Superior temporal gyrus (tissue), 1 donor: Measurements from ENCODE around the gene GPR132.
"Not testable (repeated sequence)": the region's sequence is repeated elsewhere in the genome, so short reads cannot be mapped to it uniquely, and the experiment has no call there.

Experiments
- DNase-seq: peaks from one replicate; pipeline ENCODE4 v3.0.0-alpha.2; 2016; ENCODE audit errors: extremely low spot score

Gene GPR132

DNA sequence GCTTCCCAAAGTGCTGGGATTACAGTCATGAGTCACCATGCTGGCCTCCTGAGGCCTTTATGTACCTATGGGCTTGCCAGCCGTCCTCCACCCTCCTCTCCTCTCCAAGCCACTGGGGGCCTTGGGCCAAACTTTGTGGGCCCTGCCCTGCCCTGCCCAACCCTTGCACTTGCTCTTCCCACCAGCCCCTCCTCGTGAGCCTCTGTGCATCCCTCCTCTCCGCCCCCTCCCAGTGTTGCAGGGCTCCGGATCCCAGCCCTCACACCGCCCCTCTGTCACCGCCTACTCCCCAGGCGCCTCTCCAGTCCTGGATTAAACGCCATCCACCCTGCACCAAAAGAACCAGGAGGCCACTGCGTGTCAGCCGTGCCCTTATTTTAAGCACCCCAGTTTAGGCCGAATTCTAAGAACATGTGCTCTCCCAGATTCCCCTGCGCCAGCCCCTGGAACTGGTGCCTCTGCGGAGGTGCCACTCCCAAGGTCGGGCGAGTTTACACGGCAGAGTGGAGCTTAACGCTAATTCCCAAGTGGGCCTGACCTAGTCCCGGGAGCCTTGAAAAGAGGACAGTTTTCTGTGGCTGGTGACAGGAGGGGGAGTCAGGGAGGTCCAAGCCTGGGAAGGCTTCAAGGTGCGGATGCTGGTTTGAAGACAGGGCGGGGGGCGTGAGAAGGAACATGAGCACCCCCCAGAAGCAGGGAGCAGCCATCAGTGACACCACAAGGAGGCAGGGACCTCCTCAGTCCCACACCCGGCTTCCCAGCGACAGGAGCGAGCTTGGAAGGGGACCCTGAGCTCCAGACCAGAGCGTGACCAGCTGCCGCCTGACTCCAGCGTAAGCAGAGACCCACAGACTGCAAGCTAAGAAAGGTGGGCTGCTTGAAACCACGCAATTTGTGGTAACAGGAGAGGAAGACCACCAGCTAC is 23.1 kb downstream of the GPR132 start:
- no peak for DNase-seq

DNA sequence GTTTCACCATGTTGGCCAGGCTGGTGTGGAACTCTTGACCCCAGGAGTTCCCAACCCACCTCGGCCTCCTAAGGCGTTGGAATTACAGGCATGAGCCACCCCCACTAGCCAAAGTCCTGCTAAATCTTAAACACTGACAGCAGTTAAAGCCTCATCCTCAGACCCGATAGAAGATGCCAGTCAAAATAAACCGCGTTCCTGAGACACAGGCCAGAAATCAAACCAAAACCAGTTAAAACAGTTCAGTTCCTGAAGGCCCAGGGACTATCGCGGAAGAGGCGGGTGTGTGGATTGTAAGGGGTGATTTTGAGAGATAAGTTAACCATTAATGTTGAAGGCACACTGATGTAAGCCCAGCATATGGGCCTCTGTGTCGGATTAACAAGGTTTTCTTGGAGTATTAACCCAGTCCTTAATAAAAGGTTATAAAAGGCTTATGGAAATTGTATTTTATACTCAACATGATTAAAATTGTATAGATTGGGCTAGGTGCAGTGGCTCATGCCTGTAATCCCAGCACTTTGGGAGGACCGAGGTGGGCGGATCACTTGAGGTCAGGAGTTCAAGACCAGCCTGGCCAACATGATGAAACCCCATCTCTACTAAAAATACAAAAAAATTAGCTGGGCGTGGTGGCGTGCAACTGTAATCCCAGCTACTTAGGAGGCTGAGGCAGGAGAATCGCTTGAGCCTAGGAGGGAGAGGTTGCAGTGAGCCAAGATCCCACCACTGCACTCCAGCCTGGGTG is 25.6 kb downstream of the GPR132 start:
- DNase-seq, result no peak

DNA sequence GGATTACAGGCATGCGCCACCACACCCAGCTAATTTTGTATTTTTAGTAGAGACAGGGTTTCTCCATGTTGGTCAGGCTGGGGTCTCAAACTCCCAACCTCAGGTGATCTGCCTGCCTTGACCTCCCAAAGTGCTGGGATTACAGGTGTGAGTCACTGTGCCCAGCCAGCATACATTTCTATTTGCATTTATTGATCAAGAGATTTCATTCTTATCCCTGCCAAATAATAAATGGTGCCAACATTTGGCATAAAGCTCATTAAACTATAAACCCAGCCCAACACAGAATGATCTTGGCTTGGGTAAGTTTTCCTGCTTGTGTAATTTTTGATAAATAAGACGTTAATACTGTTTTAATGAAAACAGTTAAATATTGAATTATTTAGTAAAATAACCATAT is 29.6 kb downstream of the GPR132 start:
- DNase-seq, result not testable (repeated sequence)

DNA sequence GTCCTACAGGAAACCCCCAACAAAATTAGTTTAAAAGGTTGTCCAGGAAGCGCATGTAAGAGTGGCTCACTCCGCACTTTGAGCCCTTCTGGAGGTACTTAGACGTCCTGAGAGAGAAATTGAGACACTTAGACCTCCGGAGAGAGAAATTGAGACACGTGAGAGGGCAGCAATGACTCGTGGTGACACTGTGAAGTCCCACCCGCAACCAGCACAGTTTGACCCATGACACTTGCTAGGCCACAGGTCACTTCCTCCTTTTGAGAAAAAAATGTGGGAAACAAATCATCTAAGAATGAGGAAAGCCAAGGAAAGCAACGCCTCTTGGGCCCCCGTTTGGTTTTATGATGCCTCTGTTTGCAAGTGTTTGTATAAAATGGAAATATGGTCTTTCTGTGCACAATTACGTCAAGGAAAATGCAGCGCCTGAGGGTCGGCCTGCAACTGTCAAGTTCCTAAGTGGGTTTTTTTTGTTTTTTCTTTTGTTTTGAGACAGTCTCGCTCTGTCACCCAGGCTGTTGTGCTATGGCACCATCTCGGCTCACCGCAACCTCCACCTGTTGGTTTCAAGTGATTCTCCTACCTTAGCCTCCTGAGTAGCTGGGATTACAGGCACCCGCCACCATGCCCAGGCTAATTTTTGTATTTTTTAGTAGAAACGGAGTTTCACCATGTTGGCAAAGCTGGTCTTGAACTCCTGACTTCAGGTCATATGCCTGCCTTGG is 30.8 kb downstream of the GPR132 start:
- no peak for DNase-seq

DNA sequence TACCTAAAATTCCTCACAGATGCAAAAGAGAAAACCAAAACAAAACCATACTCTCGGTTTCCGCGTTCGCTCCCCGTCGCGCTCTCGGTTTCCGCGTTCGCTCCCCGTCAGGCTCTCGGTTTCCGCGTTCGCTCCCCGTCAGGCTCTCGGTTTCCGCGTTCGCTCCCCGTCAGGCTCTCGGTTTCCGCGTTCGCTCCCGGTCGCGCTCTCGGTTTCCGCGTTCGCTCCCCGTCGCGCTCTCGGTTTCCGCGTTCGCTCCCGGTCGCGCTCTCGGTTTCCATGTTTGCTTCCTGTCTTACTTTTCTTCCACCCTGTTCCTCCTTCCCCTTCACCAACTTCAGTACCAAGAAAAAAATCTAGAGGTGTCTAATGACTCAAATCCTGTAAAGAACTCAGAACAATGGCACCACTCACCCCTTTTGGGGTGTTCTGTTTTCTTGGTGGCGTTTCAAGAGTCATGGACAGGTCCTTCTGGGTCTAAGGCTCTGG is 31.8 kb downstream of the GPR132 start:
- not testable (repeated sequence) for DNase-seq

DNA sequence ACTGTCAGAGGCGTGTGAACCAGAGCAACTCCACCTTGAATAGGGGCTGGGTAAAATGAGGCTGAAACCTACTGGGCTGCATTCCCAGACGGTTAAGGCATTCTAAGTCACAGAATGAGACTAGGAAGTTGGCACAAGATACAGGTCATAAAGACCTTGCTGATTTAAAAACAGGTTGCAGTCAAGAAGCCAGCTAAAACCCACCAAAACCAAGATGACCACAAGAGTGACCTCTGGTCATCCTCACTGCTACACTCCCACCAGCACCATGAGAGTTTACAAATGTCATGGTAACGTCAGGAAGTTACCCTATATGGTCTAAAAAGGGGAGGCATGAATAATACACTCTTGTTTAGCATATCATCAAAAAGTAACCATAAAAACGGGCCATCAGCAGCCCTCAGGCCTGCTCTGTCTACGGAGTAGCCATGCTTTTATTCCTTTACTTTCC is 32.8 kb downstream of the GPR132 start:
- not testable (repeated sequence) for DNase-seq

DNA sequence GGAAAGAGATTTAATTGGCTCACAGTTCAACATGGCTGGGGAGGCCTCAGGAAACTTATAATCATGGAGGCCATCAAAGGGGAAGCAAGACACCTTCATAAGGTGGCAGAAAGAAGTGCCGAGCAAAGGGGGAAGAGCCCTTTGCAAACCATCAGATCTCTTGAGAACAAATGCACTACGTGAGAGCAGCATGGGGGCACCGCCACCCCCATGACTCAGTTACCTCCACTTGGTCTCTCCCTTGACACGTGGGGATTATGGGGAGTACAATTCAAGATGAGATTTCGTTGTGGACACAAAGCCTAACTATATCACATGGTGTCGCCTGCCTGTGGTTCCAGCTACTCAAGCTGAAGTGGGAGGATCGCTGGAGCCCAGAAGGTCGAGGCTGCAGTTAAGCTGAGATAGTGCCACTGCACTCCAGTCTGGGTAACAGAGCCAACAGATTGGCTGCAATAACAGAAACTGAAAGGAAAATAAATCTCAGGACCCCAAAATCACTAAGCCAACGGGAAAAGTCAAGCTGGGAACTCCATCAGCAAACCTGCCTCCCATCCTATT is 34.3 kb downstream of the GPR132 start:
- no peak for DNase-seq

DNA sequence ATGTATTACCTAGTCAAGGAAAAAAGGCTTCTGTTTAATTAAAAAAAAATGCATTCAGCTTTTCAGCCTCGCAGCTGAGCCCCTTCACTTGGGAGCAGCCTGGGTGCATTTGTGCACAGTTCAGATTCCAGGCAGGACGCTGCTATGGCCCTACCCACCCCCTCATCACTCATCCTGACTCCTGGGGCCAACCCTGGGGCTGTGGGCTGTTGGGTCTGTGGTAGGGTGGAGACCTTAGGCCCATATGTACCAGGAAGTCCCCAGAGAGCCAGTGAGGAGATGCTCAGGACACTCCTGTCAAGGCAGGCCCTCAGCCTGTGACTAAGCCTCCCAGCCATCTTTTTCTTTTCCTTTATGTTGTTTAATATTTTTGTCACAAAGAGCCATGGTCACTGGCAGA is 35.0 kb downstream of the GPR132 start:
- no peak for DNase-seq

DNA sequence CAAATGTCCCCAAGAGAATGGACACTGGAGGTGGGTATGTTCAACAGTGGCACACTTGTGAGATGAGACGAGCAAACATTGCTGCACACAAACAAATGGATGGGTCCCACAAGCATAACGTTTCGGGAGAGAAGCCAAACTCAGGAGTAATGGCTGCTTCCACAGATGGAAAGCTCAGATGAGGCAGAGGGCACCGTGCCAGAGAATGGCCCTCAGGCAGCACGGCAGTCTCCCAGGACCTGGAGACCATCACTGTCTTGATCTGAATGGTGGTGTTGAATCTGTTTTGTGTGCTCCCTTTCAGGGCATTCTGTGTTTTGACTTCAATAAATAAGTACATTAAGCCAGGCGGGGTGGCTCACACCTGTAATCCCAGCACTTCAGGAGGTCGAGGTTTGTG is 35.8 kb downstream of the GPR132 start:
- DNase-seq, result no peak

DNA sequence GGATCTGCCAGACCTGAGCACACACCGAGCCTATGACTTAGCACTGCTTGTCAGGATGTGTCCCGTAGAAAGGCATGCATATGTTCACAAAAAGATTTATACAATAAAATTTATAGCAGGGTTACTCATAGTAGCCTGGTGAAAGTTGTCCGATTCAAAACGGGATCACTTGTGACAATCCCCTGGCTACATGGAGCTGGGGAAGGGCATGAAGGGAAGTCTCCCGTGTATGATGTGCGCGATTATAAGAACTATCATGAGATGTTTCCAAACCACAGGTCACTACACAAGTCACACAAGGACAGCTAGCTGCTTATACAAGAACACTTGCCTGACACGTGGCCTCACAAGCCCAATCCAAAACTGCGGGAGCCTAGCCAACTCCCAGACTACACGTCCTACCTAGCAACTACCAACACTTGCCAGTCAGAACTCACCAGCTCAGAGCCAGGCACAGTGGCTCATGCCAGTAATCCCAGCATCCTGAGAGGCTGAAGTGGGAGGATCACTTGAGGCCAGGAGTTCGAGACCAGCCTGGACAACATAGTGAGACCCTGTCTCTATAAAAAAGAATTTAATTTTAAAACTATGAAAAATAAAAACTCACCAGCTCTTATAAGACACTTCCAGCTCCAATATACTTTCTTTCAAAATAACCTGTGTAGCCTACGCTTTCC is 36.8 kb downstream of the GPR132 start:
- DNase-seq, result no peak

DNA sequence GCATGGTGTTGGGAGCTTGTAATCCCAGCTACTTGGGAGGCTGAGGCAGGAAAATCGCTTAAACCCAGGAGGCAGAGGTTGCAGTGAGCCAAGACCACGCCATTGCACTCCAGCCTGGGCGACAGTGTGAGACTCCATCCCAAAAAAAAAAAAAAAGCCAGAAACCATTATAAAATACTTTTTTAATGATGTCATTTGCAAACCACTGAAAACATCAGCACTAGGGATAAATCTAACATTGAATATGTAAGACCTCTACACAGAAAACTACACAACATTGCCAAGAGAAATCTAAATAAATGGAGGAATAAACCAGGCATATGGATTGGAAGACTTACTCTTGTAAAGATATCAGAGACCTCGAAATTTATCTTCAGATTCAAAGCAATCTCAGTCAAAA is 37.5 kb downstream of the GPR132 start:
- not testable (repeated sequence) for DNase-seq

DNA sequence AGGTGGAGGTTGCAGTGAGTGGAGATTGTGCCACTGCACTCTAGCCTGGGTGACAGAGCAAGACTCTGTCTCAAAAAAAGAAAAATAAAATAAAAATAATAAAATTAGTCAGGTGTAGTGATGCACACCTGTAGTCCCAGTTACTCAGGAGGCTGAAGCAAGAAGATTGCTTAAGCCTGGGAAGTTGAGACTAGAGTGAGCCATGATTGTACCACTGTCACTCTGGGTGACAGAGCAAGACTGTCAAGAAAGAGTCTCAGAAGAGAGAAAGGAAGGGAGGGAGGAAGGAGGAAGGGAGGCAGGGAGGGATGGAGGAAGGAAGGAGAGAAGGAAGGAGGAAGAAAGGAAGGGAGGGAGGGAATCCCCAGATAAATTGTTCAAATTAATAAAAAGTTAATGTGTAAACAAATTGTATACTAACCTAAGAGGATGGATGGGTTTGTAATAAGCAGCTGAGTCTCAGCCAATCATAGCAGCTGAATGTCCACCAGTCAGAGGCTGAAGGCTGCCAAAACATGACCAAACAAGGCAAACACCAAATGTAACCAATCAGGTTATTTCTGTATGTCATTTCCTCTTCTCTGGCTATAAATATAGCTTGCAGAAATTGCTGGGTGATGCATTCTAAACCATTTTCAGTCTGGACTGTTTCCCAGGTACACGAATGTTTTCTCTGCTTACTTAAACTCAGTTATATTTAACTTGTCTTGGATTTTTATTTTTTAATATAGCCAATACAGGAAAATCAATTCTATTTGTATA is 38.2 kb downstream of the GPR132 start:
- DNase-seq, result no peak

DNA sequence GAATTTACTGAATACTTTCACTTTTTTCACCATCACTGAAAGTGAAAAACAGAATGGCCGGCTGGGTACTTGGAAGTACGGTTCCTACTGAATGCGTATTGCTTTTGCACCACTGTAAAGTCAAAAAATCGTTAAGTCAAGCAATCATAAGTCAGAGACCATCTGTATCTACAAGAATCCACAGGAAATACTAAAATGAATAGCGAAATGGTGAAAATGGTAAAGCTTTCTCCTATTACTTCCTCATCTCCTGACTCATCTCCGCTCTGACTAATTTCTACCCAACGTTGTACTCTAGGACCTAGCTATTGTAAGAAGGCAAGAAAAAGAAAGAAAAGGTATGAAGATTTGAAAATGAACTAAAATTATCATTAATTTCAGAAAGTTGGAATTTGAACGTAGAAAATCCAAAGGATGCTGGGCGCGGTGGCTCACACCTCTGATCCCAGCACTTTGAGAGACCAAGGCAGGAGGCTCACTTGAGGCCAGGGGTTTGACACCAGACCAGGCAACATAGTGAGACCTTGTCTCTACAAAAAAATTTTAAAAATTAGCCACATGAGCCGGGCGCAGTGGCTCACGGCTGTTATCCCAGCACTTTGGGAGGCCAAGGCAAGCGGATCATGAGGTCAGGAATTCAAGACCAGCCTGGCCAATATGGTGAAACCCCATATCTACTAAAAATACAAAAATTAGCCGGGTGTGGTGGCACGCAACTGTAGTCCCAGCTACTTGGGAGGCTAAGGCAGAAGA is 39.0 kb downstream of the GPR132 start:
- DNase-seq, result no peak

DNA sequence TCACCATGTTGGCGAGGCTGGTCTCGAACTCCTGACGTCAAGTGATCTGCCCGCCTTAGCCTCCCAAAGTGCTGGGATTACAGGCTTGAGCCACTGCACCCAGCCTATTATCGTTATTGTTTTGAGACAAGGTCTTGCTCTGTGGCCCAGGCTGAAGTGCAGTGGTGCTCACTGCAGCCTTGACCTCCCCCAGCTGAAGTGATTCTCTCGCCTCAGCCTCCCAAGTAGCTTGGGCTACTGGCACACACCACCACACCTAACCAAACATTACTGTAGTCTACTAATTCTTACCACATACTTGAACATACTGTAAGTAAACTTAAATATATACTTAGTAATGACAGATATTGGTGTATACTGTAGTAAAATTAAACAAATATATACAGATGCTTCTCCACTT is 39.8 kb downstream of the GPR132 start:
- no peak for DNase-seq

DNA sequence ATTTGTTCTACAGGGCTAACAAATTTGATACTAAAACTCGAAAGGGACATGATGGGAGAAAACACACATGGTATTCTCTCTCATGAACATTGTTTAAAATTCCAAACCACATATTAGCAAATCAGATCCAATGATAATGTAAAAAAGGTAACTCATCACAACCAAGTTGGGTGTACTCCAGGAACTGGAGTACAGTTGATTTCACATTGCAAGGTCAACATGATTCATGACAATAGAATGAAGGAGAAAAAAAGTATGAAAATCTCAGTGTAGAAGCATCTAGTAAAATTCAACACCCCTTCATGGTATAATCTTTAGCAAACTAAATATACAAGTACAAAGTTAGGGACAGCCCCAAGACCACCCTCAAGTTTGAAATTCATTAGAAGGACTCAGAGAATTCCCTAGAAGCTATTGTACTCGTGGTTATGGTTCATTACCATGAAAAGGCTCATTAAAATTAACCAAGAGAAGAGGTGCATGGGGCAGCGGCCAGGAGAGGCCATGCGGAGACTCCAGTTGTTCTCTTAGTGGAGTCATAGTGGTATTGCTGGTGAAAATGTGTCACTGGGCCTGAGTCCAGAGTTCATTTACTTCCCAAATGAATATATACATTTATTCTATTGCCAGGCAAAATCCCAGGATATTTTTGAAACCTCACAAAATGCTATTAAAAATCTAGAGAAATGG is 41.3 kb downstream of the GPR132 start:
- no peak for DNase-seq

DNA sequence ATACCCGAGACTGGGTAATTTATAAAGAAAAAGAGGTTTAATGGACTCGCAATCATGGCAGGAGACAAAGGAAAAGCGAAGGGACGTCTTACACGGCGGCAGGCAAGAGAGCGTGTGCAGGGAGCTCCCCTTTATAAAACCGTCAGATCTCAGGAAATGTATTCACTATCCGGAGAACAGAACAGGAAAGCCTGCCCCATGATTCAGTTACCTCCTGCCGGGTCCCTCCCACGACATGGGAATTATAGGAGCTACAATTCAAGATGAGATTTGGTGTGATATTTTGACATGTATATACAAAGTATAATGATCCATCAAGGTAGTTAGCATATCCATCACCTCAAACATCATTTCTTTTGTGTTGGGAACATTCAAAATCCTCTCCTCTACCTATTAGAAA is 42.1 kb downstream of the GPR132 start:
- DNase-seq, result no peak

DNA sequence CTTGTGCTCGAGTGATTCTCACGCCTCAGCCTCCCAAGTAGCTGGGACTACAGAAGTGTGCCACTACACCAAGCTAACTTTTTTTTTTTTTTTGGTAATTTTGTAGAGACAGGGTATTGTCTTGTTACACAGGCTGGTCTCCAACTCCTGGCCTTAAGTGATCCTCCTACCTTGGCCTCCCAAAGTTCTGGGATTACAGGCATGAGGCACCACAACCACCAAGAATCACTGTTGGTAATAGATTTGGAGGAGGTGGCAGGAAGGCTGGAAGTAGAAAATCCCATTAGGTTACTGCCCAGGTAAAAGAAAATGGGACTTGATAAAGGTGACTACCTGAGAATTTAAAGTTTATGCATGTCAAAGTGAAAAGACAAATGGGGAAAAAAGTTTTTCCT is 43.0 kb downstream of the GPR132 start:
- DNase-seq, result no peak

DNA sequence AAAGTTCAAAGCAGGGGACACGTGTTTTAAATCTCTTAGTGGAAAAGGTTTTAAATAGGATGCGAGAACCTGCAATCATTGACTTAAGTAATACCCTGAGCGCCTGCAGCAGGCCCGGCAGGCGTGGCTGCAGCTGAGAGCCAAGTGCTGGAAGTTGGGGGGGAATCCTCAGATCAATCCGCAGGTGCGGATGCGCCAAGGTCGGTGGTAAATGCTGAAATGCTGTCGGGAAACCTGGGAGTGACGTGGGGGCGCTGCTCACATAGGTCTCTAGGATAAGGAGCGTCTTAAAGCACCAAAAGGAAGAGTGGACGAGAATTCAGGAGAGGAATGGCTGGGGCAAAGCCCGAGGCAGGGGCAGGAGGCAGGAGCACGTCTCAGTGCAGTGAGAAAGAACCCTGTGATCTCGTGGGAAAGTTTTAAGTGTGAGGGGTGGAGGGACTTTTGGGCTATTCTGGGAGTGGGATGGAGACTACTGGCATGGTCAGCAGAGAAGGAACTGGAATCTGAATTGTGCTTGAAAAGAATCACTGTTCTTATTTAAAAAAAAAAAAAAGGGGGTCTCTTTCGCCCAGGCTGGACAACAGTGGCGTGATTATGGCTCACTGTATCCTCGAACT is 43.5 kb downstream of the GPR132 start:
- DNase-seq, result no peak
